Measurements from ENCODE around the gene IL2. TPM values are rescaled to one million over a fixed set of nuclear protein-coding genes. Genes with fewer than 3 reads are reported as not detected.

The IL2 gene
- total RNA-seq, 1 experiment from 2014 or later = not detected

DNA sequence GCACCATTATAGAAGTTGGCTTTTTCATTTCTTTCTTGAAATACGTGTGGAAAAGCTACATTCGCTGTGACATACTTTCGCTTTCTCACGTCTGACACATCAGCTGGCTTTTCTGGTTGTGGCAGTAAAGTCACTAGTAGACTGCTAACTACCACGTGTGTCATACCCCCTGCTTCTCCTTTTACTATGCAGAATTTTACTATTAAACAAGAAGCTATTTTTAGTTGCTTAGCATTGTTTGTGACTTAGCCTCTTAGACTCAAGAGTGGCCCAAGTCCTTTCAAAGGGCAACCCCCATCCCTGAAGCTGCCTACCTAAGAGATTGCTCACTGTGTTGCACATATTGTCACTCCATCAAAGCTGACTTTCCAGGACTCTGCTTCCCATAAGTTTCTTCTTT is 2.1 kb upstream of the IL2 start:
- Histone ChIP-seq H3K79me2 (ENCODE audit: low read depth) (no peaks in the 10 kb centered on the region), H3K9me2 (ENCODE audit: insufficient read depth) (no peaks in the 10 kb centered on the region), H4K20me1 (ENCODE audit: insufficient read depth) (no peaks in the 10 kb centered on the region), H3K4me1 (replicated peaks; ENCODE audit: insufficient read depth) (peaks cover 6% of the 10 kb centered on the region), H3K27ac (no peak overlapping the region), H3F3A (ENCODE audit: insufficient read depth, low read depth) (no peaks in the 10 kb centered on the region), H3K9me3 (ENCODE audit: insufficient read depth, low read depth) (no peaks in the 10 kb centered on the region), H3K27me3 (ENCODE audit: insufficient read depth, low read depth) (no peaks in the 10 kb centered on the region), H2AFZ (peak overlapping the region; percentile 77), H3K4me3 (peak overlapping the region; percentile 57), H3K36me3 (ENCODE audit: low read depth) (no peaks in the 10 kb centered on the region), H3K4me2 (peak overlapping the region; percentile 82)
- DNase-seq = peak in 1 of 2 experiments; percentile 61
- ChIA-PET POLR2A (ENCODE audit: unreplicated experiment) (no interaction called here), CTCF (no interaction called here)
- TF ChIP-seq CTCF (conservative IDR thresholded peaks at IDR 0.05) (no peak), EZH2 (IDR thresholded peaks at IDR 0.05; ENCODE audit: low read depth) (no peak)
- intact Hi-C loops (cut with micrococcal nuclease; ENCODE audit: unreplicated experiment) = no loop called here
- no TSS peak for BruUV-seq (replicated peaks)

DNA sequence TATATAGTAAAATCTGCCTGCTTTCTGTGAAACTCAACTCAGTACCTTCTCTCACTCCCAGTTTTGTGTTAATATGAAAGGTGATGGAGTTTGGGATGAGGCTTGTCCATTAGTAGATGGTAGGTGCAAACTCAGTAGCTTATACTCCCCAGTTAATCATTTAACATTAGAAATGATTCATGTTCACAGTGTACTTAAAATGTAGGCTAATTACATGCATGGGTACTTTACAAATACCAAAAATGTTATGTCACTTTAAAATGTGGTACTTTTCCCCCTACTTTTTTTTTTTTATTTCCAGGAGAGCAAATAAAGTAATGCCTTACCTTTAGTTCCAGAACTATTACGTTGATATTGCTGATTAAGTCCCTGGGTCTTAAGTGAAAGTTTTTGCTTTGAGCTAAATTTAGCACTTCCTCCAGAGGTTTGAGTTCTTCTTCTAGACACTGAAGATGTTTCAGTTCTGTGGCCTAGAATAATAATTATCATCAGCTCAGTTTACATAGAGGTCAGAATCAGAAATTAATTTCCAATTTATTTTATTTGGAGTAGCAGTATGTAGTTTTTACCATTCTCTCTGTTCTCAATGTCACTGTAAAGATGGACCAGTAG is 3.0 kb downstream of the IL2 start:
- POLR2A ChIA-PET (ENCODE audit: unreplicated experiment) = no interaction called here
- H3K4me1 ChIP-seq (replicated peaks; ENCODE audit: insufficient read depth) = no peaks in the 10 kb centered on the region; the same call in 1 of the 2 replicates
- H2AFZ ChIP-seq = no peak overlapping the region
- H3K27me3 ChIP-seq (ENCODE audit: insufficient read depth, low read depth) = no peaks in the 10 kb centered on the region
- DNase-seq = no peak
- H4K20me1 ChIP-seq (ENCODE audit: insufficient read depth) = no peaks in the 10 kb centered on the region
- H3K27ac ChIP-seq = no peak overlapping the region
- no peak overlapping the region for H3K4me3 ChIP-seq
- H3K36me3 ChIP-seq (ENCODE audit: low read depth) = no peaks in the 10 kb centered on the region
- intact Hi-C loops (cut with micrococcal nuclease; ENCODE audit: unreplicated experiment) = no loop called here
- CTCF ChIA-PET = no interaction called here
- no peaks in the 10 kb centered on the region for H3F3A ChIP-seq (ENCODE audit: insufficient read depth, low read depth)
- no peak for TF ChIP-seq EZH2 (IDR thresholded peaks at IDR 0.05; ENCODE audit: low read depth)
- TF ChIP-seq CTCF (conservative IDR thresholded peaks at IDR 0.05) = no peak
- no TSS peak for BruUV-seq (replicated peaks)
- no peak overlapping the region for H3K4me2 ChIP-seq
- H3K79me2 ChIP-seq (ENCODE audit: low read depth) = no peaks in the 10 kb centered on the region
- no peaks in the 10 kb centered on the region for H3K9me3 ChIP-seq (ENCODE audit: insufficient read depth, low read depth)
- H3K9me2 ChIP-seq (ENCODE audit: insufficient read depth) = no peaks in the 10 kb centered on the region

- intact Hi-C loops (cut with micrococcal nuclease; ENCODE audit: unreplicated experiment) = no loop called here
- Histone ChIP-seq H3K9me2 (ENCODE audit: insufficient read depth) (no peaks in the 10 kb centered on the region), H2AFZ (no peak overlapping the region), H3K36me3 (ENCODE audit: low read depth) (no peaks in the 10 kb centered on the region), H3K4me3 (no peak overlapping the region), H3K4me1 (replicated peaks; ENCODE audit: insufficient read depth) (no peaks in the 10 kb centered on the region), H3K4me2 (no peak overlapping the region), H4K20me1 (ENCODE audit: insufficient read depth) (no peaks in the 10 kb centered on the region), H3F3A (ENCODE audit: insufficient read depth, low read depth) (no peaks in the 10 kb centered on the region), H3K9me3 (ENCODE audit: insufficient read depth, low read depth) (no peaks in the 10 kb centered on the region), H3K27ac (no peak overlapping the region), H3K79me2 (ENCODE audit: low read depth) (no peaks in the 10 kb centered on the region), H3K27me3 (ENCODE audit: insufficient read depth, low read depth) (no peaks in the 10 kb centered on the region)
- POLR2A ChIA-PET (ENCODE audit: unreplicated experiment) = no interaction called here
- BruUV-seq (replicated peaks) = no TSS peak
- CTCF ChIA-PET = no interaction called here
- TF ChIP-seq CTCF (conservative IDR thresholded peaks at IDR 0.05) (no peak; the same call in 1 of the 2 replicates), EZH2 (IDR thresholded peaks at IDR 0.05; ENCODE audit: low read depth) (no peak)
- DNase-seq = no peak
Observed at GRCh38 chr4:122450847-122451246, 5.7 kb downstream of the IL2 start.

All from PC-9 (cell line).